ENCODE results near the gene EHD2. TPM values are rescaled to one million over a fixed set of nuclear protein-coding genes. Genes with fewer than 3 reads are reported as not detected.

Gene EHD2
- total and polyA plus RNA-seq, 2 of the 13 experiments (the other 11 are each of a cell fraction or from before 2014, with no cell fraction given) = 0.09 to 0.28 TPM

- ATAC-seq (no peak), DNase-seq (ENCODE audit: low spot score) (no peak), FAIRE-seq (no peak)
- no peaks in the 10 kb centered on the region for H4K20me1 ChIP-seq (ENCODE audit: insufficient read depth, low read length)
- H3K27ac ChIP-seq (ENCODE audit: extremely low read length, insufficient read depth, low read length) = no peak overlapping the region
- H3K79me2 ChIP-seq (ENCODE audit: insufficient read depth, low read length) = no peaks in the 10 kb centered on the region
- H3K27me3 ChIP-seq (ENCODE audit: control insufficient read depth in 1 of 2, insufficient read depth in 2 of 2, low read length in 2 of 2) = no peaks in the 10 kb centered on the region
- 81% methylated on average over 7 of the region's 7 CpGs for WGBS (ENCODE audit: low lambda C conversion rate)
- TF ChIP-seq, protein P1, sequence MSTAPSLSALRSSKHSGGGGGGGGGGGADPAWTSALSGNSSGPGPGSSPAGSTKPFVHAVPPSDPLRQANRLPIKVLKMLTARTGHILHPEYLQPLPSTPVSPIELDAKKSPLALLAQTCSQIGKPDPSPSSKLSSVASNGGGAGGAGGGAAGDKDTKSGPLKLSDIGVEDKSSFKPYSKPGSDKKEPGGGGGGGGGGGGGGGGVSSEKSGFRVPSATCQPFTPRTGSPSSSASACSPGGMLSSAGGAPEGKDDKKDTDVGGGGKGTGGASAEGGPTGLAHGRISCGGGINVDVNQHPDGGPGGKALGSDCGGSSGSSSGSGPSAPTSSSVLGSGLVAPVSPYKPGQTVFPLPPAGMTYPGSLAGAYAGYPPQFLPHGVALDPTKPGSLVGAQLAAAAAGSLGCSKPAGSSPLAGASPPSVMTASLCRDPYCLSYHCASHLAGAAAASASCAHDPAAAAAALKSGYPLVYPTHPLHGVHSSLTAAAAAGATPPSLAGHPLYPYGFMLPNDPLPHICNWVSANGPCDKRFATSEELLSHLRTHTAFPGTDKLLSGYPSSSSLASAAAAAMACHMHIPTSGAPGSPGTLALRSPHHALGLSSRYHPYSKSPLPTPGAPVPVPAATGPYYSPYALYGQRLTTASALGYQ (CRISPR knock-in tag; IDR thresholded peaks at IDR 0.05) = no peak
- TF ChIP-seq GTF2F1 (IDR thresholded peaks at IDR 0.05; ENCODE audit: low read length) (no peak), ZMAT3 (CRISPR knock-in tag; conservative IDR thresholded peaks at IDR 0.05) (no peak), ISL2 (CRISPR knock-in tag; IDR thresholded peaks at IDR 0.05) (no peak), ZNF609 (CRISPR knock-in tag; IDR thresholded peaks at IDR 0.05; ENCODE audit: borderline replicate concordance) (no peak), TMF1 (CRISPR knock-in tag; IDR thresholded peaks at IDR 0.05; ENCODE audit: low read depth) (no peak), ZNF143 (CRISPR knock-in tag; IDR thresholded peaks at IDR 0.05) (no peak), KAT2B (IDR thresholded peaks at IDR 0.05; ENCODE audit: borderline replicate concordance, low read depth, low read length) (no peak)
- TF ChIP-seq, protein P2, sequence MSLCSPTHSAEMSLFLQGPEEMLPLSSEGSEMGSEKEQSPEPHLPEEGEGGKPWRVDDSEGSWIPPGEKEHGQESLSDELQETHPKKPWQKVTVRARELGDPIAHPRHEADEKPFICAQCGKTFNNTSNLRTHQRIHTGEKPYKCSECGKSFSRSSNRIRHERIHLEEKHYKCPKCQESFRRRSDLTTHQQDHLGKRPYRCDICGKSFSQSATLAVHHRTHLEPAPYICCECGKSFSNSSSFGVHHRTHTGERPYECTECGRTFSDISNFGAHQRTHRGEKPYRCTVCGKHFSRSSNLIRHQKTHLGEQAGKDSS (CRISPR knock-in tag; IDR thresholded peaks at IDR 0.05; ENCODE audit: borderline replicate concordance, low read depth) = no peak
- TF ChIP-seq, protein P3, sequence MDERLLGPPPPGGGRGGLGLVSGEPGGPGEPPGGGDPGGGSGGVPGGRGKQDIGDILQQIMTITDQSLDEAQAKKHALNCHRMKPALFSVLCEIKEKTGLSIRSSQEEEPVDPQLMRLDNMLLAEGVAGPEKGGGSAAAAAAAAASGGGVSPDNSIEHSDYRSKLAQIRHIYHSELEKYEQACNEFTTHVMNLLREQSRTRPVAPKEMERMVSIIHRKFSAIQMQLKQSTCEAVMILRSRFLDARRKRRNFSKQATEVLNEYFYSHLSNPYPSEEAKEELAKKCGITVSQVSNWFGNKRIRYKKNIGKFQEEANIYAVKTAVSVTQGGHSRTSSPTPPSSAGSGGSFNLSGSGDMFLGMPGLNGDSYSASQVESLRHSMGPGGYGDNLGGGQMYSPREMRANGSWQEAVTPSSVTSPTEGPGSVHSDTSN (CRISPR knock-in tag; IDR thresholded peaks at IDR 0.05) = no peak
- TF ChIP-seq, protein P4, sequence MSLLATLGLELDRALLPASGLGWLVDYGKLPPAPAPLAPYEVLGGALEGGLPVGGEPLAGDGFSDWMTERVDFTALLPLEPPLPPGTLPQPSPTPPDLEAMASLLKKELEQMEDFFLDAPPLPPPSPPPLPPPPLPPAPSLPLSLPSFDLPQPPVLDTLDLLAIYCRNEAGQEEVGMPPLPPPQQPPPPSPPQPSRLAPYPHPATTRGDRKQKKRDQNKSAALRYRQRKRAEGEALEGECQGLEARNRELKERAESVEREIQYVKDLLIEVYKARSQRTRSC (CRISPR knock-in tag; IDR thresholded peaks at IDR 0.05; ENCODE audit: low read depth) = no peak
- no peak overlapping the region for H2AFZ ChIP-seq (ENCODE audit: low read length)
- no peaks in the 10 kb centered on the region for H3K4me1 ChIP-seq (ENCODE audit: insufficient read depth, low read length)
- H3K9me3 ChIP-seq (ENCODE audit: low read length) = no peaks in the 10 kb centered on the region
- intact Hi-C loops (cut with micrococcal nuclease; ENCODE audit: unreplicated experiment) (no loop called here), in situ Hi-C loops (cut with HindIII; ENCODE audit: extremely low pct_ligation_motif_present, low pct_unique_long_range_greater_than_20kb) (loop anchor here (10.0 kb wide), 1 partner anchor 87 kb away; the partner anchor contains the start of gene BICRA)
- BruUV-seq (replicated peaks) = no TSS peak
- POLR2A ChIA-PET = no interaction called here
- no peak overlapping the region for H3K9ac ChIP-seq (ENCODE audit: insufficient read depth, low read depth, low read length)
- CTCF ChIA-PET (ENCODE audit: low intra/inter-chr PET ratio, low total read pairs) = no interaction called here
- no peak overlapping the region for H3K4me3 ChIP-seq (replicated peaks in 1 of 3; ENCODE audit: insufficient read depth in 1 of 3, low read depth in 2 of 3, low read length in 3 of 3)
- H3K36me3 ChIP-seq (replicated peaks in 1 of 2; ENCODE audit: control insufficient read depth in 1 of 2, insufficient read depth in 2 of 2, low read length in 2 of 2) = no peaks in the 10 kb centered on the region
- no peak overlapping the region for H3K4me2 ChIP-seq (ENCODE audit: low read depth, low read length)
These were observed 21.4 kb upstream of the EHD2 start for GRCh38 chr19:47691782-47692181.

Measured in HepG2 (cell line).